H1 (cell line): ENCODE data around the gene SPEN. TPM values are rescaled to one million over a fixed set of nuclear protein-coding genes. Genes with fewer than 3 reads are reported as not detected.

ENCODE experiments used
- CTCF ChIA-PET: fragments of 300-600 bp; sonication (Branson Sonifier 250); formaldehyde crosslinking; loops from one replicate; lab custom pipeline; 2021; ENCODE audit not compliant: partially characterized antibody; lab: Charles Lee
- POLR2A ChIA-PET: fragments of 300-600 bp; sonication (Branson Sonifier 250); formaldehyde crosslinking; loops from one replicate; lab custom pipeline; 2021; ENCODE audit warnings: inconsistent platforms; ENCODE audit not compliant: partially characterized antibody; lab: Charles Lee
- DNase-seq, 2 experiments: peaks; one replicate each; pipeline versions ENCODE4 v3.0.0 to v3.0.0-alpha.2; 2010 to 2022; ENCODE audit warnings: low spot score in 2 of 2, low read depth in 1 of 2, mixed read lengths in 1 of 2
- FAIRE-seq: peaks from 2 replicates; lab custom pipeline; 2011; peaks lifted over from hg19 to GRCh38; lab: Jason Lieb, UNC
- H2AFZ ChIP-seq: 2 replicates; pipeline ENCODE4 v1.8.1; 2012; ENCODE audit warnings: low read length, inconsistent platforms
- H2AK5ac ChIP-seq: 2 replicates; pipeline ENCODE4 v1.6.1; 2013; ENCODE audit warnings: low read depth, low read length
- H2BK120ac ChIP-seq: replicated peaks from 2 replicates; pipeline ENCODE3; 2013; ENCODE audit warnings: low read depth, low read length, inconsistent platforms
- H2BK12ac ChIP-seq: 2 replicates; pipeline ENCODE4 v1.6.1; 2013; ENCODE audit warnings: low read depth, low read length
- H2BK15ac ChIP-seq: 2 replicates; pipeline ENCODE4 v1.6.1; 2013; ENCODE audit warnings: low read length
- H2BK20ac ChIP-seq: 2 replicates; pipeline ENCODE4 v1.6.1; 2013; ENCODE audit warnings: low read length
- H2BK5ac ChIP-seq: 2 replicates; pipeline ENCODE4 v1.6.1; 2013; ENCODE audit warnings: low read depth, low read length
- H3K14ac ChIP-seq: 2 replicates; pipeline ENCODE4 v1.6.1; 2013; ENCODE audit warnings: inconsistent platforms; ENCODE audit not compliant: insufficient read length
- H3K18ac ChIP-seq: 2 replicates; pipeline ENCODE4 v1.6.1; 2013; ENCODE audit warnings: low read length; ENCODE audit errors: extremely low read depth
- H3K23ac ChIP-seq: 2 replicates; pipeline ENCODE4 v1.6.1; 2013; ENCODE audit warnings: inconsistent platforms; ENCODE audit not compliant: insufficient read length
- H3K23me2 ChIP-seq: 2 replicates; pipeline ENCODE4 v1.6.1; 2013; ENCODE audit warnings: low read depth, low read length
- H3K27ac ChIP-seq: 2 replicates; pipeline ENCODE4 v1.6.1; 2011; ENCODE audit warnings: low read depth, low read length, inconsistent platforms
- H3K27me3 ChIP-seq, 4 experiments: replicated peaks in 1 of 4; 1 replicate in 1 of 4; 2 replicates in 3 of 4; pipeline versions ENCODE4 v1.6.1 to v1.8.1; 2011 to 2013; ENCODE audit warnings: low read length in 3 of 4, mild to moderate bottlenecking in 3 of 4, inconsistent platforms in 2 of 4, mixed read lengths in 2 of 4, moderate library complexity in 1 of 4; ENCODE audit not compliant: control insufficient read depth in 3 of 4, insufficient read depth in 3 of 4; ENCODE audit errors: extremely low read depth in 1 of 4
- H3K36me3 ChIP-seq, 4 experiments: 2 replicates each; pipeline versions ENCODE4 v1.6.1 to v1.8.1; 2011 to 2013; ENCODE audit warnings: mild to moderate bottlenecking in 4 of 4, low read length in 3 of 4, moderate library complexity in 2 of 4, control low read depth in 1 of 4, inconsistent platforms in 1 of 4; ENCODE audit not compliant: insufficient read depth in 4 of 4, control insufficient read depth in 2 of 4
- H3K4ac ChIP-seq: replicated peaks from 2 replicates; pipeline ENCODE3; 2013; ENCODE audit warnings: low read length, low read depth, mixed read lengths, inconsistent platforms; ENCODE audit not compliant: insufficient read length
- H3K4me1 ChIP-seq, 4 experiments: replicated peaks in 1 of 4; 1 replicate in 1 of 4; 2 replicates in 3 of 4; pipeline versions ENCODE4 v1.6.1 to v1.8.1; 2011 to 2013; ENCODE audit warnings: low read length in 3 of 4, inconsistent platforms in 2 of 4, mixed read lengths in 1 of 4; ENCODE audit not compliant: insufficient read depth in 4 of 4, control insufficient read depth in 3 of 4
- H3K4me2 ChIP-seq, 2 experiments: 2 replicates each; pipeline versions ENCODE4 v1.6.1 to v1.8.1; 2011 to 2013; ENCODE audit warnings: low read depth in 2 of 2, low read length in 2 of 2, control low read depth in 1 of 2, inconsistent platforms in 1 of 2, mild to moderate bottlenecking in 1 of 2; ENCODE audit not compliant: insufficient read depth in 1 of 2
- H3K4me3 ChIP-seq, 4 experiments: fragments of 200-600, 300-600 bp in 1 of 4; sonication (generic), shearing (Covaris generic), sonication (Bioruptor Twin) in 1 of 4; 2 replicates each; pipeline versions ENCODE4 v1.5.1 to v1.8.1; 2011 to 2016; ENCODE audit warnings: low read length in 4 of 4, low read depth in 3 of 4, control low read depth in 2 of 4, inconsistent platforms in 2 of 4, mild to moderate bottlenecking in 2 of 4, mixed read lengths in 1 of 4, moderate library complexity in 1 of 4; ENCODE audit not compliant: insufficient read depth in 2 of 4; ENCODE audit errors: extremely low read depth in 1 of 4
- H3K56ac ChIP-seq: replicated peaks from 2 replicates; pipeline ENCODE3; 2013; ENCODE audit warnings: low read depth, mild to moderate bottlenecking, mixed read lengths, low read length, inconsistent platforms; ENCODE audit not compliant: insufficient read length
- H3K79me1 ChIP-seq: 2 replicates; pipeline ENCODE4 v1.6.1; 2013; ENCODE audit warnings: low read depth, low read length, control low read depth
- H3K79me2 ChIP-seq, 2 experiments: 2 replicates each; pipeline versions ENCODE4 v1.6.1 to v1.8.1; 2012 to 2013; ENCODE audit warnings: low read length in 2 of 2, mild to moderate bottlenecking in 2 of 2, inconsistent platforms in 1 of 2; ENCODE audit not compliant: insufficient read depth in 2 of 2, control insufficient read depth in 1 of 2
- H3K9ac ChIP-seq, 4 experiments: replicated peaks in 1 of 4; 1 replicate in 1 of 4; 2 replicates in 3 of 4; pipeline versions ENCODE4 v1.6.1 to v1.8.1; 2011 to 2013; ENCODE audit warnings: low read depth in 3 of 4, low read length in 3 of 4, control low read depth in 2 of 4, mild to moderate bottlenecking in 2 of 4, moderate library complexity in 2 of 4, inconsistent platforms in 1 of 4; ENCODE audit errors: extremely low read depth in 1 of 4
- H3K9me3 ChIP-seq, 2 experiments: 2 replicates each; pipeline versions ENCODE4 v1.6.1 to v1.8.1; 2012 to 2013; ENCODE audit warnings: mild to moderate bottlenecking in 2 of 2, moderate library complexity in 2 of 2, control low read depth in 1 of 2, inconsistent platforms in 1 of 2, low read depth in 1 of 2, low read length in 1 of 2, mixed read lengths in 1 of 2; ENCODE audit not compliant: insufficient read depth in 2 of 2
- H4K20me1 ChIP-seq, 2 experiments: replicated peaks in 1 of 2; 2 replicates each; pipeline versions ENCODE3 to v1.8.1; 2011 to 2013; ENCODE audit warnings: inconsistent platforms in 2 of 2, low read length in 2 of 2, mild to moderate bottlenecking in 1 of 2; ENCODE audit not compliant: insufficient read depth in 2 of 2, control insufficient read depth in 1 of 2
- H4K5ac ChIP-seq: 2 replicates; pipeline ENCODE4 v1.6.1; 2013; ENCODE audit warnings: low read length, low read depth, mixed read lengths, inconsistent platforms; ENCODE audit not compliant: insufficient read length
- H4K8ac ChIP-seq: 2 replicates; pipeline ENCODE4 v1.8.0; 2013; ENCODE audit warnings: mild to moderate bottlenecking, moderate library complexity, low read length, inconsistent platforms; ENCODE audit not compliant: insufficient read depth; ENCODE audit errors: extremely low read depth
- H4K91ac ChIP-seq: replicated peaks from 2 replicates; pipeline ENCODE3; 2013; ENCODE audit warnings: low read length, mixed read lengths, inconsistent platforms; ENCODE audit not compliant: insufficient read length
- BCL11A ChIP-seq, 2 experiments: IDR thresholded peaks; one replicate each; pipeline ENCODE4 v1.6.1; 2011; ENCODE audit warnings: low read depth in 2 of 2, low read length in 2 of 2, mild to moderate bottlenecking in 2 of 2
- BRCA1 ChIP-seq: IDR thresholded peaks from 2 replicates; pipeline ENCODE4 v1.6.1; 2012; ENCODE audit warnings: low read depth, low read length, improper control_type of control experiment
- CBX5 ChIP-seq: fragments of 300-800, 300-1000 bp; sonication (generic); IDR thresholded peaks from 2 replicates; pipeline ENCODE4 v1.7.1; 2016; ENCODE audit warnings: antibody characterized with exemption, low read length, low read depth
- EGR1 ChIP-seq: IDR thresholded peaks from 2 replicates; pipeline ENCODE4 v1.6.1; 2011; ENCODE audit warnings: low read depth, low read length, borderline replicate concordance
- FOSL1 ChIP-seq: IDR thresholded peaks from 2 replicates; pipeline ENCODE4 v1.6.1; 2011; ENCODE audit warnings: mild to moderate bottlenecking, low read depth, low read length, moderate library complexity; ENCODE audit not compliant: insufficient read depth
- KDM4A ChIP-seq: IDR thresholded peaks from one replicate; pipeline ENCODE4 v1.7.1; 2012; ENCODE audit warnings: low read depth, mild to moderate bottlenecking, moderate library complexity, low read length, inconsistent platforms; ENCODE audit not compliant: severe bottlenecking
- KDM5A ChIP-seq: fragments of 200-600 bp; IDR thresholded peaks from 2 replicates; pipeline ENCODE4 v1.7.1; 2012; ENCODE audit warnings: mild to moderate bottlenecking, low read length, inconsistent platforms, mixed read lengths
- MAFK ChIP-seq: IDR thresholded peaks from 2 replicates; pipeline ENCODE4 v1.6.1; 2012; ENCODE audit warnings: low read depth, mild to moderate bottlenecking, improper control_type of control experiment, low read length
- NRF1 ChIP-seq: IDR thresholded peaks from 2 replicates; pipeline ENCODE4 v1.6.1; 2011; ENCODE audit warnings: mild to moderate bottlenecking, low read depth, low read length, improper control_type of control experiment
- PHF8 ChIP-seq: fragments of 200-600 bp; sonication (generic); conservative IDR thresholded peaks from 2 replicates; pipeline ENCODE4 v1.7.1; 2012; ENCODE audit warnings: low read depth, mild to moderate bottlenecking, inconsistent platforms, low read length, moderate library complexity
- POU5F1 ChIP-seq: IDR thresholded peaks from 2 replicates; pipeline ENCODE4 v1.6.1; 2011; ENCODE audit warnings: low read depth, mild to moderate bottlenecking, low read length, moderate library complexity
- SIN3A ChIP-seq, 2 experiments: IDR thresholded peaks in 1 of 2; conservative IDR thresholded peaks in 1 of 2; 2 replicates each; pipeline ENCODE4 v1.6.1; 2011 to 2012; ENCODE audit warnings: low read length in 2 of 2, improper control_type of control experiment in 1 of 2, low read depth in 1 of 2, mild to moderate bottlenecking in 1 of 2
- SP4 ChIP-seq: IDR thresholded peaks from 2 replicates; pipeline ENCODE4 v1.6.1; 2012; ENCODE audit warnings: low read length, inconsistent platforms
- TAF7 ChIP-seq: optimal IDR thresholded peaks from 2 replicates; pipeline ENCODE3; 2011; ENCODE audit warnings: low read depth, mild to moderate bottlenecking, inconsistent platforms, low read length, moderate library complexity, borderline replicate concordance
- ZNF274 ChIP-seq: IDR thresholded peaks from 2 replicates; pipeline ENCODE4 v1.7.0; 2012; ENCODE audit warnings: low read length, borderline replicate concordance; ENCODE audit errors: extremely low read depth
- WGBS, 2 experiments: shearing (Covaris generic) in 1 of 2; methylation state at CpG; one replicate each; pipeline versions ENCODE4 v1.1.6 to v1.1.7; 2013 to 2015; ENCODE audit warnings: low lambda C conversion rate in 2 of 2, mixed read lengths in 2 of 2, inconsistent platforms in 1 of 2, low coverage in 1 of 2, missing lambda C conversion rate in 1 of 2; ENCODE audit not compliant: insufficient replicate concordance in 2 of 2, insufficient coverage in 1 of 2, insufficient read length in 1 of 2; ENCODE audit errors: extremely low coverage in 1 of 2, missing lambda C conversion rate in 1 of 2; 5-methylcytosine and 5-hydroxymethylcytosine counted together
- polyA plus RNA-seq, 7 experiments: library from polyadenylated mRNA; depleted of rRNA in 3 of 7; stranded (reverse) in 5 of 7; unstranded in 2 of 7; fragments of >200 nt in 5 of 7; fragments of 200-250 nt in 2 of 7; gene quantifications; 1 replicate in 5 of 7; 2 replicates in 1 of 7; 4 replicates in 1 of 7; pipeline versions ENCODE4 v1.2.1 to v1.2.3, GENCODE V29; 2011 to 2013; ENCODE audit warnings: missing spikeins in 2 of 7, mixed read lengths in 2 of 7
- total RNA-seq: library from RNA; stranded (reverse); fragmentation: NEBNext Ultra II Directional; extraction: Animal tissue kit (Norgen Biotek cat#: 25700); gene quantifications from 2 replicates; pipeline ENCODE4 v1.2.1, GENCODE V29; 2021

The SPEN gene
- total and polyA plus RNA-seq, 2 of the 8 experiments (the other 6 are each of a cell fraction or from before 2014, with no cell fraction given): 12.5 to 52.1 TPM

- H3K36me3 ChIP-seq: peaks cover 4 to 55% (median 27%) of the 10 kb centered on the region in 4 experiments
- no peak overlapping the region for H4K8ac ChIP-seq
- H3K27me3 ChIP-seq: no peaks in the 10 kb centered on the region
- no peak overlapping the region for H3K23ac ChIP-seq
- no peaks in the 10 kb centered on the region; a peak in 1 of 4 replicates for H3K79me2 ChIP-seq
- H3K18ac ChIP-seq: no peak overlapping the region
- H3K4ac ChIP-seq: no peak overlapping the region
- no peak overlapping the region for H3K9ac ChIP-seq
- H3K4me2 ChIP-seq: no peak overlapping the region
- WGBS, 2 experiments: 89% methylated on average over 2 of the region's 2 CpGs; no CpG with 5 or more reads in 1 of the 2 experiments
- ChIA-PET CTCF (interaction anchor here (0.9 to 4.5 kb wide), 6 partner anchors 7 to 108 kb away, joined by 3 to 19 read pairs (median 4); no protein-coding TSS in a partner anchor), POLR2A (interaction anchor here (1.1 kb wide), 1 partner anchor 13 kb away, joined by 3 read pairs; no protein-coding TSS in a partner anchor)
- no peak overlapping the region for H3K56ac ChIP-seq
- H3K4me1 ChIP-seq: no peaks in the 10 kb centered on the region
- no peak overlapping the region for H2BK120ac ChIP-seq
- H2BK15ac ChIP-seq: no peak overlapping the region
- no peak overlapping the region for H3K4me3 ChIP-seq
- H2AFZ ChIP-seq: no peak overlapping the region
- no peak overlapping the region for H4K91ac ChIP-seq
- H4K20me1 ChIP-seq: no peaks in the 10 kb centered on the region
- H3K9me3 ChIP-seq: no peaks in the 10 kb centered on the region
- FAIRE-seq: no peak
- no peak overlapping the region for H3K27ac ChIP-seq
- H2BK20ac ChIP-seq: no peak overlapping the region
- no peaks in the 10 kb centered on the region for H3K79me1 ChIP-seq
- no peak overlapping the region for H2BK5ac ChIP-seq
- no peak overlapping the region for H2BK12ac ChIP-seq
- H3K14ac ChIP-seq: no peak overlapping the region
- no peaks in the 10 kb centered on the region for H3K23me2 ChIP-seq
- no peak overlapping the region for H4K5ac ChIP-seq
- H2AK5ac ChIP-seq: no peak overlapping the region
- no peak for DNase-seq
- no peak for TF ChIP-seq BCL11A (IDR thresholded peaks at IDR 0.05; ENCODE audit: low read depth in 2 of 2, low read length in 2 of 2)
- TF ChIP-seq ZNF274: no peak
- no peak for TF ChIP-seq PHF8
- no peak for TF ChIP-seq KDM5A
- no peak for TF ChIP-seq MAFK
- no peak for TF ChIP-seq NRF1
- TF ChIP-seq KDM4A: no peak
- TF ChIP-seq SP4: no peak
- no peak for TF ChIP-seq EGR1
- TF ChIP-seq POU5F1: no peak
- no peak for TF ChIP-seq CBX5
- TF ChIP-seq TAF7: no peak
- TF ChIP-seq BRCA1: no peak
- no peak for TF ChIP-seq SIN3A (conservative IDR thresholded peaks at IDR 0.05 in 1 of 2, IDR thresholded peaks at IDR 0.05 in 1 of 2; ENCODE audit: low read depth in 1 of 2, low read length in 2 of 2)
- no peak for TF ChIP-seq FOSL1
- TF ChIP-seq, all 59 proteins: peak for 0
Observed at GRCh38 chr1:15923241-15923640, 75.7 kb downstream of the SPEN start.
